Activated CD4-positive, alpha-beta T cell treated with anti-CD3 and anti-CD28 coated beads, Interleukin-2, amount 50 U/mL, for 24 hours (primary cell): Measurements from ENCODE around the gene PRIM1.
"Not testable (repeated sequence)": the region's sequence is repeated elsewhere in the genome, so short reads cannot be mapped to it uniquely, and the experiment has no call there.

Source experiments
- DNase-seq, 2 donors: peaks; one replicate each; pipeline ENCODE4 v3.0.0-alpha.2; 2020; ENCODE audit warnings: low read depth in 1 of 2, low spot score in 1 of 2

The PRIM1 gene

DNA sequence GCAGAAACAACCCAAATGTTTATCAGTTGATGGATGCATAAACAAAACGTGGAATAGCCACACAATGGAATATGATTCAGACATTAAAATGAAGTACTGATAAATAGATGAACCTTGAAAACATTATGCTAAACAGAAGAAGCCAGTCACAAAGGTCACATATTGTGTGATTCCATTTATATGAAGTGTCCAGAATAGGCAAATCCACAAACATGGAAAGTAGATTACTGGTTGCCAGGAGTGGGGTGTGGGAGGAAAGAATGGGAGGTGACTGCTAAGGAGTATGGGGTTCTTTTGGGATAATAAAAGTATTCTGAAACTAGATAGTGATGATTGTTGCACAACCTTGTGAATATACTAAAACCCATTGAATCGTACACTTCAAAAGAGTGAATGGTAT, 9.7 kb upstream of the PRIM1 start:
- no peak for DNase-seq

DNA sequence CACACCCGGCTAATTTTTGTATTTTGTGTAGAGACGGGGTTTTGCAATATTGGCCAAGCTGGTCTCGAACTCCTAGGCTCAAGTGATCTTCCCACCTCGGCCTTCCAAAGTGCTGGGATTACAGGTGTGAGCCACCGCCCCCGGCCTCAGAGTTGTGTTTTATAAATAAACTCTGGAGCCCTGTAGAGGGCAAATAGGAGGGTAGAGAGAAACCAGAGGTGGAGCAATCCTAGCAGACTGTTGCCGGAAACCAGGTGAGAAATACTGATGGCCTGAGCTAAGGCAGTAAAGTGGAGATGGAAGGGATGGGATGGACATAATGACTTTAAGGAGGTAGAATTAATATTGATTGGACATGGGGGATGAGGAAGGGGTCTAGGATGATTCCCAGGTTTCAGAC, 8.3 kb upstream of the PRIM1 start:
- no peak for DNase-seq

- DNase-seq = no peak
These were observed 7.3 kb upstream of the PRIM1 start for GRCh38 chr12:56759263-56759908.

GRCh38 chr12:56758728-56759262, 6.7 kb upstream of the PRIM1 start:
- no peak for DNase-seq

- not testable (repeated sequence) for DNase-seq
These were observed 5.8 kb upstream of the PRIM1 start for GRCh38 chr12:56757971-56758370.

DNA sequence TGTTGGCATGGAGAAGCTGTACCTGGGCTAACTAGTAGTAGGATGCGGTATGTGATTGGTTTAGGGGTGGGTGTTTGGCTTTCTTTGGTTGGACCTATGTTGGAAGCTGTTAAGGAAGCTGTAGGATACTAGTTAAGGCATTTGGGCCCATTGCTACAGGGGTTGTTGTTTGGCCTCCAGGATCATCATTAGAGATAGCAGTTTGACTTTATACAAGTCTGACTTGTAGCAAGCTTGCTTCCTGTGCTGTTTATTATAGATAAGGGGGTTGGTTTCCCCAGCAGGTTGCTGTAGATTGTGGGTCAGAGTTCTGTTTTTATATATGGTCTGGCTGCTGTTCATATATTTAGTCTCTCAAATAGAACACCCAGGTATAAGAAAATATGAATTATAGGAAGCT, 1.4 kb upstream of the PRIM1 start:
- DNase-seq = no peak

- DNase-seq = not testable (repeated sequence)
These were observed 1.5 kb downstream of the PRIM1 start for GRCh38 chr12:56750596-56750995.

- no peak for DNase-seq
These were observed 2.3 kb downstream of the PRIM1 start for GRCh38 chr12:56749853-56750252.

- no peak for DNase-seq
These were observed 2.8 kb downstream of the PRIM1 start for GRCh38 chr12:56749359-56749758.

DNA sequence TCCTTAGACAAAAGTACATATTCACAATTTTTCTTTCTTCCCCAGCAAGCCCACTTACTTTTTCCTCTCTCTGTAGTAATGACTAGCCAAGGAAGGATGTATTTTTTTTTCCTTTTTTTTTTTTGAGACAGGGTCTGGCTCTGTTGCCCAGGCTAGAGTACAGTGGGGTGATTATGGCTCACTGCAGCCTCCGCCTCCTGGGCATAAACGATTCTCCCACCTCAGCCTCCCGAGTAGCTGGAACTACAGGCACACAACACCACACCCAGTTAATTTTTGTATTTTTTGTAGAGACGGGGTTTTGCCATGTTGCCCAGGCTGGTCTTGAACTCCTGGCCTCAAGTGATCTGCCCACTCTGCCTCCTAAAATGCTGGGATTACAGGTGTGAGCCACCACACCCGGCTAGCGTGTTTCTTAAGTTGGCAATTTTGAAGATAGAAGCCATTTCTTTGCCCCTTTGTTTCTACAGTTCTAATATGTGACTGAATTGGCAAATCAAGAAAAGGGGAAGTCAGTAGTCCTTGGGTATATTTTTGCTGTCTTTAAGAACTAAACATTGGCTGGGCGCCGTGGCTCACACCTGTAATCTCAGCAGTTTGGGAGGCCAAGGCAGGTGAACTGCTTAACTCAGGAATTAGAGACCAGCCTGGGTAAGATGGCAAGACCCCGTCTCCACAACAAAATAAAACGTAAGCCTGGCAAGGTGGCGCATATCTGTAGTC, 23.8 kb downstream of the PRIM1 start:
- DNase-seq = no peak

GRCh38 chr12:56726196-56726675, 25.9 kb downstream of the PRIM1 start:
- not testable (repeated sequence) for DNase-seq

DNA sequence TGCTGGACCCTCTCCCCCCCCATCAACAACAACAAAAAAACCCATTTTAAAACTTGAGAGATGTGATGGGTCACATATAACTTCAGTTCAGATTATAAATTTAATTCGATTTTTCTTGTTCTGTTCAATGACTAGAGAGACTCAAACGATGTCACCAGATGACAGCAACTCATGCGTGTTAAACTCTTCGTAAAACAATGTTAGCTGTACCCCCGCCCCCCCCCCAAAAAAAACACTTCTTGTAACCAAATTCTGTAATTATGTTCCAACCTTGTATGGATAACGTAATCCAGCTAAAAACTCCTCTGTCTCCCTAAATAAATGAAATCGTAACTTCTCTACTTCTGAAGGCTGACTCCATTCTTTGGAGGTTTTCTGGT, 26.4 kb downstream of the PRIM1 start:
- DNase-seq = no peak

DNA sequence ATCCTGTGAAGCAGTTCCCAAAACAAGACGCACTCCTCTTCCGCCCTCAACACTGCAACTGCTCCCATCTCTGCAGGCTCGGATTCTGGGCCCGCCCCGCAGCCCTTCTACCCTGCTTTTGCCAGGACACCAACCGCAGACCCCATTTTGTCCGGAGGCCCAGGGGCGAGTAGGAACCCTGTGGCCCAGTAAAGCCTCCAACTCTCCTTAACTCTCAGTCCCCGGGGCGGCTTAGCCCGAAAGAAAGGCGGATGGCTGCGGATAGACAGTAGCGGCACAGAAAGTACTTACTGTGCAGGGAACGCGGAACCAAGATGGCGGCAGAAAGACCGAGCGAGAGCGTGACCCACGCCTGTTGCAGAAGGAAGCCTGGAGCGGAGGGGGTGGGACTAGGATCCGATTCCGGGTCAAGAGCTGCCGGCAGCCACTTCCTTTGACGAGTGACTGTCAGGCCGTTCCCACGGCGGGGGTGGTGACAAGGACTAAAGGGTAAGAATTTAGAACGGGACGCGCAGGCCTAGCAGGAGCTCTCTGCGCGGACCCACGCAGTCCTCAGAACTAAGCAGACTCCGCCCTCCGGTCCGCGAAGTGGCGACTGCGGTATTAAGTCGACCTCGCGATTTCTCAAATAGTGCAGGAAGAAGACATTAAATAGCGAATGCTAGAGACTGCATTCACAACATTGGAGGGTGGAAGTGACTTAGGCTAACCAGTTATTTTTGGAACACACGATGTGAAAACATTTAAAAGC, 27.0 kb downstream of the PRIM1 start, which contains the start of gene NACA:
Gene NACA, minus strand, starts transcription at position 328 of the 751 bp plus-strand sequence. CDS start 778 bp downstream, outside the sequence.
- DNase-seq = peak; percentile 94 to 99

GRCh38 chr12:56724701-56724971, 27.5 kb downstream of the PRIM1 start:
- DNase-seq = no peak

DNA sequence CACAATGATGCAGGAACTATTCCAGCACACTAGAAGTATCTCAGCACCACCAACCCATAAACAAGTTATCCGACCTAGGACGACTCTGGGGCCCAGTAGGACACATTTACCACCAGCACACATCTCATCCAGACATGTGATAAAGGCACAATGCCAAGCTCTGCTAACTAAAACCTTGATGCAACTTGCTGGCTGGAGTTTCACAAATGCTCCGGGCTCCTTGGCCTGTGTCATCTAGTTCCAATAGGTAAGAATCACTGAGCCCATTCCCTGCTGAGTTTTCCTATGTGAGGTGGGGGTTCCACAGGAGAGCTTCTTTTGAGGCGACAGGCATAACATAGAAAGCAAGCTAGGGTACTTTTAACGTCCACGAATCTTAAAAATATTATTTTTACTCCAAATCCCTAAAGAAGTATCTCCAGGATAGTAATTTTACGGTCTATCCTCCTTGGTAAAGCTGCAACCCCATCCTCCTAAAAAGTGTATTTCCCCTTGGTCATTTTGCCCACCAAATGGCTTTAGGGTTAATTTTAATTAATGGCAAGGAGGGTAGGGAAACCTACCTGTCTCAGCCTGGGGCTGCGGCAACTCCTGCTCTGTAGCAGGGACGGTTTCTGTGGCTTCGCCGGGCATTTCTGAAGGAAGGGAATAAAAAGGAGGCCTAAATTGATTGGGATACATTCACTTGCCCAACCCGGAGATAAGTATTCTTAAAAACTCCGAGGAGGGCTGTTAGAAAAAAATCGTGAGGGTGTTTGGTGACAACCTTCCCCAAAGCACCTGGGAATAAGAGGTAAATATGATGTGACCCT, 28.0 kb downstream of the PRIM1 start:
- peak in 1 of 2 donors; percentile 20 for DNase-seq

DNA sequence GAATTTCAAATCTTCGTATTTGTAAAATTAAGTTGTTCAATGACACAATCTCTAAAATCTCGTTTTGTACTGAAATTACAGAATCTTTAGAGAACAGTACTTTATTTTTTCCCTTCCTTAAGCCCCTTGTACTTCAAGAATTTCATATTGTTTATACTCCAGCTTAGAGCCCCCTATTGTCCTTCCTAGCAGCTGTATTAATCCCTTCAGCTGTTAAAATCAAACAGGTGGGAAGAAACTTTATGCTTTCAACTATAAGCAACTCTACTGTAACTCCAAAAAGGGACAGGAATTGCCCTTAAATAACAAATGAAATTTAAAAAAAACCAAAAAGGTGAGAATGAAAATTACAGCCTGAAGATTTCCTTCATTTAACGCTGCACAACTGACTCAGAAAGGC, 28.8 kb downstream of the PRIM1 start:
- no peak for DNase-seq

GRCh38 chr12:56722832-56723231, 29.3 kb downstream of the PRIM1 start:
- no peak for DNase-seq

- no peak for DNase-seq
These were observed 30.4 kb downstream of the PRIM1 start for GRCh38 chr12:56721721-56722120.

GRCh38 chr12:56721216-56721615, 30.9 kb downstream of the PRIM1 start:
- no peak for DNase-seq

DNA sequence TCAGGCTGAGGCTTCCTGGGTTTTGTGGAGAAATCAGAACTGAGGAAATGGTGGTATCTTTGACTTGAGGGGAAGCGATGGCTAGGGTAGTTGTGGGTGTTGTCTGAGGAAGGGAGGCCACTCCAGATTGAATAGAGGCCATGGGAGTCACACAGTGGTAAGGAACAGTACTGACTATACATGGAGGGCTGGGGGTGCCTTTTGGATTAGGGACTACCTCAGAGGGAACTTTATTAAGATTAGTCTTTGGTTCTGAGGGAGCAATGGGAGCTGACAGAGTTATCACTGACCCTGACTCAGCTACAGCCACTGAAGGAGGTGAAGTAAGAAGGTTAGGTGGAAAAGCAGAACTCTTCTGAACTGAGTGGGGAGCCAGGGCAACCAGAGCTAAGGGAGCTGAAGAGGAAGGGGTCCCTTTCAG, 31.4 kb downstream of the PRIM1 start:
- DNase-seq = no peak

- no peak for DNase-seq
These were observed 33.1 kb downstream of the PRIM1 start for GRCh38 chr12:56719056-56719455.
